Hepatocyte (in vitro differentiated cells): ENCODE data around the gene GAB3. TPM values are rescaled to one million over a fixed set of nuclear protein-coding genes. Genes with fewer than 3 reads are reported as not detected.

ENCODE experiments used
- DNase-seq: peaks from one replicate; pipeline ENCODE4 v3.0.0-alpha.2; 2016; ENCODE audit warnings: low spot score
- H2AFZ ChIP-seq: fragments of 200-600 bp; sonication (generic); 2 replicates; pipeline ENCODE4 v1.6.0; 2016; ENCODE audit warnings: antibody characterized with exemption, mild to moderate bottlenecking
- H3K27ac ChIP-seq: fragments of 200-600 bp; sonication (generic); 2 replicates; pipeline ENCODE4 v1.5.1; 2016; ENCODE audit warnings: mild to moderate bottlenecking
- H3K27me3 ChIP-seq: fragments of 200-600 bp; sonication (generic); 2 replicates; pipeline ENCODE4 v1.6.1; 2016
- H3K36me3 ChIP-seq: fragments of 200-600 bp; sonication (generic); replicated peaks from 2 replicates; pipeline ENCODE4 v1.5.1; 2016; ENCODE audit warnings: low read depth; ENCODE audit not compliant: insufficient read depth
- H3K4me1 ChIP-seq: fragments of 200-600 bp; sonication (generic); 2 replicates; pipeline ENCODE4 v1.5.1; 2016; ENCODE audit warnings: mild to moderate bottlenecking, moderate library complexity; ENCODE audit not compliant: insufficient read depth
- H3K4me2 ChIP-seq: fragments of 200-600 bp; sonication (generic); 2 replicates; pipeline ENCODE4 v1.6.0; 2016
- H3K4me3 ChIP-seq: fragments of 200-600 bp; sonication (generic); 2 replicates; pipeline ENCODE4 v1.5.1; 2016; ENCODE audit warnings: mild to moderate bottlenecking
- H3K79me2 ChIP-seq: fragments of 200-600 bp; sonication (generic); 2 replicates; pipeline ENCODE4 v1.6.0; 2017; ENCODE audit warnings: mild to moderate bottlenecking
- H3K9me2 ChIP-seq: fragments of 200-600 bp; sonication (generic); replicated peaks from 2 replicates; pipeline ENCODE4 v1.6.0; 2017; ENCODE audit warnings: mild to moderate bottlenecking; ENCODE audit not compliant: insufficient read depth
- H3K9me3 ChIP-seq: fragments of 200-600 bp; sonication (generic); 2 replicates; pipeline ENCODE4 v1.5.1; 2016; ENCODE audit warnings: low read depth, mild to moderate bottlenecking
- H4K20me1 ChIP-seq: fragments of 200-600 bp; sonication (generic); 2 replicates; pipeline ENCODE4 v1.6.0; 2016; ENCODE audit warnings: mild to moderate bottlenecking; ENCODE audit not compliant: insufficient read depth, poor library complexity, severe bottlenecking
- CTCF ChIP-seq: fragments of 200-600 bp; sonication (generic); IDR thresholded peaks from 2 replicates; pipeline ENCODE4 v1.5.1; 2016; ENCODE audit warnings: antibody characterized with exemption, mild to moderate bottlenecking; ENCODE audit not compliant: poor library complexity
- EZH2 ChIP-seq: fragments of 200-600 bp; sonication (generic); IDR thresholded peaks from 2 replicates; pipeline ENCODE4 v1.6.1; 2016; ENCODE audit warnings: antibody characterized with exemption, mild to moderate bottlenecking, borderline replicate concordance
- EZH2phosphoT487 ChIP-seq: fragments of 200-600 bp; sonication (generic); IDR thresholded peaks from one replicate; pipeline ENCODE4 v1.6.1; 2018; ENCODE audit warnings: antibody characterized with exemption, mild to moderate bottlenecking, low read depth, moderate library complexity; ENCODE audit not compliant: unreplicated experiment, severe bottlenecking
- WGBS: methylation state at CpG from one replicate; pipeline ENCODE4 v1.1.6; 2016; ENCODE audit warnings: low lambda C conversion rate; ENCODE audit errors: missing lambda C conversion rate; 5-methylcytosine and 5-hydroxymethylcytosine counted together
- polyA plus RNA-seq: library from polyadenylated mRNA; unstranded; fragments of >200 nt; fragmentation: Nextera tagmentation; extraction: Ambion mirVana; gene quantifications from 2 replicates; pipeline ENCODE4 v1.2.1, GENCODE V29; 2016
- total RNA-seq: library from RNA; depleted of rRNA; stranded (reverse); fragments of >200 nt; gene quantifications from 2 replicates; pipeline ENCODE4 v1.2.3, GENCODE V29; 2014

GAB3 gene
- total and polyA plus RNA-seq, 2 experiments from 2014 or later = 0.21 to 0.50 TPM

DNA sequence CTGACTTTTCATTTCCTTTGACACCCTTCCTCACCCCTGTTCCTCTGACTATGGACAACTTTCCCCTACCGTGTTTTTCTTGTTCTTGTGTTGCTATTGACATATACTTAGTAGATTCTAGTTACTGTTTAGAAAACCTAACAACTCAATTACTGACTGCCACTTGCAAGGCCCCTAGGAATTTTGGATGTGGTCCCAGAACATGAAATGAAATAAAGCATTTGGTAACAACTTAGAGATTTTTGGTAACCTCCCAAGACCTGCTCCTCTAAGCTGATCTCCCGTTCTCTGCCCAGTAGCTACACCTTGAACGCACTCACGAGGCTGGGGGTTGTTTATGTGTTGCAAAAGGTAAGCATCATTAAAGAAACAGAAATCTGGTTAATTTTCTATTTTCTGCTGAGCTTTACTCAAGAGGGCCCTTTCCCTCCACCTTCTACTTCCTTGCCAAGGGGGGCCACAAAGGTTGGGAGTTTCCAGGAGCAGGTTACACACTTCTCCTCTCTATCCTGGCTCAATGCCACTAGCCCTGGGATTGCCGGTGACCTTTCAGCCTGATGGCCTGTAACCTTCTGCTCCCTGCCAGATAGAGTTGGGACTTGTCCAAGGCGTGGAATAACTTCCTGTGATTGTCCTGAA is 20.5 kb downstream of the GAB3 start:
- Histone ChIP-seq H3K9me2 (no peaks in the 10 kb centered on the region), H3K4me3 (no peak overlapping the region), H2AFZ (no peak overlapping the region), H3K9me3 (no peaks in the 10 kb centered on the region), H3K36me3 (no peaks in the 10 kb centered on the region), H3K27me3 (no peaks in the 10 kb centered on the region), H3K79me2 (no peaks in the 10 kb centered on the region), H3K4me2 (peak overlapping the region; percentile 27), H3K4me1 (peaks cover 17% of the 10 kb centered on the region), H4K20me1 (no peaks in the 10 kb centered on the region), H3K27ac (peak overlapping the region; percentile 25)
- WGBS = 54% methylated on average over 6 of the region's 6 CpGs
- DNase-seq = no peak
- no peak for TF ChIP-seq EZH2
- TF ChIP-seq EZH2phosphoT487 = no peak

DNA sequence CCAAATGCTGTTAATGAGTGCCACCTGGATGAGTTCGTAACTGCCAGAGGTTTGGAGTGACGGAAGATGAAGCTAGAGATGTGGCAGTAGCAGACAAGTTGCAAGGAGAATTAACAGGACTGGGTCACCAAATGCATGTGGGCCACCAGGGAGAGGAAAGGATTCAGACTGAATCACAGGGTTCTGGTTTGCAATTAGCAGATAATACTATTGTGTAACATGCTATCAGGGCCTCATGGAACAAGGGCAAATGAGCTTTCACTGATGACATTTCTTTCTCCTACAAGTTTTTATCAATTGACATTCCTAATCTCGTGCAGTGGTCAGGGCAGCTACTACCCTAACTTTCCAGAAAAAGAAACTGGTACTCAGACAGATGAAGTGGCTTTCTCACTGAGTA is 21.4 kb downstream of the GAB3 start:
- no peak overlapping the region for H3K4me2 ChIP-seq
- no peaks in the 10 kb centered on the region for H3K79me2 ChIP-seq
- no peaks in the 10 kb centered on the region for H3K36me3 ChIP-seq
- H2AFZ ChIP-seq = no peak overlapping the region
- peaks cover 17% of the 10 kb centered on the region for H3K4me1 ChIP-seq
- H3K4me3 ChIP-seq = no peak overlapping the region
- TF ChIP-seq EZH2phosphoT487 (no peak), CTCF (no peak), EZH2 (no peak)
- DNase-seq = no peak
- WGBS = 41% methylated on average over 3 of the region's 3 CpGs
- H3K9me2 ChIP-seq = no peaks in the 10 kb centered on the region
- H4K20me1 ChIP-seq = no peaks in the 10 kb centered on the region
- no peaks in the 10 kb centered on the region for H3K27me3 ChIP-seq
- no peaks in the 10 kb centered on the region for H3K9me3 ChIP-seq
- peak overlapping the region; percentile 25 for H3K27ac ChIP-seq

GRCh38 chrX:154728431-154729190 is 22.3 kb downstream of the GAB3 start:
- no peaks in the 10 kb centered on the region for H3K9me2 ChIP-seq
- WGBS = 73% methylated on average over 7 of the region's 7 CpGs
- H3K4me2 ChIP-seq = no peak overlapping the region
- no peaks in the 10 kb centered on the region for H3K27me3 ChIP-seq
- H4K20me1 ChIP-seq = no peaks in the 10 kb centered on the region
- H3K4me1 ChIP-seq = peaks cover 14% of the 10 kb centered on the region
- no peaks in the 10 kb centered on the region for H3K9me3 ChIP-seq
- H2AFZ ChIP-seq = no peak overlapping the region
- H3K4me3 ChIP-seq = no peak overlapping the region
- TF ChIP-seq EZH2 (no peak), EZH2phosphoT487 (no peak), CTCF (no peak)
- H3K79me2 ChIP-seq = no peaks in the 10 kb centered on the region
- H3K27ac ChIP-seq = peak overlapping the region; percentile 64
- no peak for DNase-seq
- no peaks in the 10 kb centered on the region for H3K36me3 ChIP-seq

- Histone ChIP-seq H3K79me2 (no peaks in the 10 kb centered on the region), H4K20me1 (no peaks in the 10 kb centered on the region), H3K4me3 (no peak overlapping the region), H3K9me2 (no peaks in the 10 kb centered on the region), H3K36me3 (no peaks in the 10 kb centered on the region), H3K27me3 (no peaks in the 10 kb centered on the region), H3K4me1 (peaks cover 14% of the 10 kb centered on the region), H3K4me2 (no peak overlapping the region), H3K9me3 (no peaks in the 10 kb centered on the region), H3K27ac (peak overlapping the region; percentile 64), H2AFZ (no peak overlapping the region)
- 59% methylated on average over 3 of the region's 3 CpGs for WGBS
- no peak for DNase-seq
- TF ChIP-seq CTCF (no peak), EZH2phosphoT487 (no peak), EZH2 (no peak)
Measured at GRCh38 chrX:154727871-154728270, 23.0 kb downstream of the GAB3 start.
